B cell (primary cell): Measurements from ENCODE around the gene LRRN2. TPM values are rescaled to one million over a fixed set of nuclear protein-coding genes. Genes with fewer than 3 reads are reported as not detected.

Source experiments
- ATAC-seq: fragments of 200-7000 bp; cut with Tn5 transposase; one replicate; pipeline ENCODE4 v1.10.0; 2021; ENCODE audit warnings: low read depth, mild to moderate bottlenecking, moderate number of reproducible peaks, moderate library complexity
- CTCF ChIA-PET: fragments of 350-600 bp; sonication (Branson Sonifier 250); formaldehyde crosslinking; loops from one replicate; lab custom pipeline; 2021; ENCODE audit warnings: antibody characterized with exemption, inconsistent platforms; lab: Charles Lee
- POLR2A ChIA-PET: fragments of 350-600 bp; sonication (Branson Sonifier 250); formaldehyde crosslinking; loops from one replicate; lab custom pipeline; 2021; ENCODE audit warnings: antibody characterized with exemption; lab: Charles Lee
- DNase-seq: peaks from one replicate; pipeline ENCODE4 v3.0.0; 2013
- H2AFZ ChIP-seq: 2 replicates; pipeline ENCODE4 v1.6.1; 2012; ENCODE audit warnings: mild to moderate bottlenecking, low read depth, low read length; ENCODE audit not compliant: insufficient read depth, poor library complexity, severe bottlenecking
- H3K27ac ChIP-seq, 2 donors: 1 replicate in 1 of 2; 2 replicates in 1 of 2; pipeline ENCODE4 v1.5.1; 2012 to 2013; ENCODE audit warnings: low read length in 2 of 2, mild to moderate bottlenecking in 2 of 2, moderate library complexity in 1 of 2
- H3K27me3 ChIP-seq, 4 experiments: fragments of 200-600 bp in 1 of 4; sonication (generic) in 1 of 4; replicated peaks in 1 of 4; 1 replicate in 2 of 4; 2 replicates in 2 of 4; pipeline versions ENCODE4 v1.6.1 to v1.7.0; 2013 to 2016; ENCODE audit warnings: low read length in 3 of 4, mild to moderate bottlenecking in 2 of 4, mixed read lengths in 1 of 4, moderate library complexity in 1 of 4; ENCODE audit not compliant: insufficient read depth in 4 of 4, control insufficient read depth in 3 of 4; ENCODE audit errors: control extremely low read depth in 1 of 4
- H3K36me3 ChIP-seq, 2 experiments: replicated peaks in 1 of 2; 1 replicate in 1 of 2; 2 replicates in 1 of 2; pipeline versions ENCODE4 v1.6.1 to v1.7.1; 2013; ENCODE audit warnings: low read length in 1 of 2; ENCODE audit not compliant: insufficient read depth in 2 of 2, control insufficient read depth in 1 of 2; ENCODE audit errors: control extremely low read depth in 1 of 2, extremely low read depth in 1 of 2
- H3K4me1 ChIP-seq, 2 donors: fragments of 200-600 bp in 1 of 2; sonication (generic) in 1 of 2; 1 replicate in 1 of 2; 2 replicates in 1 of 2; pipeline versions ENCODE4 v1.5.1 to v1.6.1; 2013 to 2017; ENCODE audit warnings: low read length in 2 of 2; ENCODE audit not compliant: control insufficient read depth in 2 of 2, insufficient read depth in 2 of 2
- H3K4me2 ChIP-seq: replicated peaks from 2 replicates; pipeline ENCODE3; 2012; ENCODE audit warnings: mild to moderate bottlenecking, low read depth, low read length; ENCODE audit not compliant: poor library complexity, severe bottlenecking
- H3K4me3 ChIP-seq, 5 experiments: fragments of 200-600 bp in 1 of 5; sonication (generic) in 1 of 5; 1 replicate in 3 of 5; 2 replicates in 2 of 5; pipeline versions ENCODE4 v1.5.1 to v1.7.0; 2011 to 2016; ENCODE audit warnings: low read length in 4 of 5, mild to moderate bottlenecking in 4 of 5, low read depth in 2 of 5, control low read depth in 1 of 5, moderate library complexity in 1 of 5; ENCODE audit not compliant: insufficient read depth in 1 of 5; ENCODE audit errors: control extremely low read depth in 1 of 5, extremely low read depth in 1 of 5
- H3K79me2 ChIP-seq: fragments of 200-600 bp; sonication (generic); one replicate; pipeline ENCODE4 v1.6.0; 2016; ENCODE audit warnings: low read length; ENCODE audit not compliant: control insufficient read depth, insufficient read depth
- H3K9ac ChIP-seq: fragments of 200-600 bp; sonication (generic); 2 replicates; pipeline ENCODE4 v1.6.1; 2017; ENCODE audit warnings: mild to moderate bottlenecking, low read length, moderate library complexity
- H3K9me3 ChIP-seq, 3 donors: one replicate each; pipeline versions ENCODE4 v1.6.1 to v1.7.1; 2013; ENCODE audit warnings: low read length in 2 of 3; ENCODE audit not compliant: control insufficient read depth in 2 of 3, insufficient read depth in 1 of 3; ENCODE audit errors: control extremely low read depth in 1 of 3
- H4K20me1 ChIP-seq: 2 replicates; pipeline ENCODE4 v1.6.0; 2012; ENCODE audit warnings: mild to moderate bottlenecking, low read length; ENCODE audit not compliant: insufficient read depth, control insufficient read depth, poor library complexity, severe bottlenecking
- H3K27ac Mint-ChIP-seq: one replicate; pipeline ENCODE4 v1.8.0; 2021; ENCODE audit warnings: mixed read lengths
- H3K27me3 Mint-ChIP-seq: one replicate; pipeline ENCODE4 v1.8.0; 2021; ENCODE audit warnings: mixed read lengths
- H3K4me1 Mint-ChIP-seq: one replicate; pipeline ENCODE4 v1.8.0; 2021; ENCODE audit warnings: mixed read lengths
- H3K4me3 Mint-ChIP-seq: one replicate; pipeline ENCODE4 v1.8.0; 2021; ENCODE audit warnings: mixed read lengths
- H3K9me3 Mint-ChIP-seq: one replicate; pipeline ENCODE4 v1.8.0; 2022; ENCODE audit warnings: mixed read lengths; ENCODE audit not compliant: insufficient read depth
- EZH2 ChIP-seq: IDR thresholded peaks from 2 replicates; pipeline ENCODE4 v1.6.1; 2012; ENCODE audit warnings: borderline replicate concordance, low read depth, mild to moderate bottlenecking, moderate library complexity, low read length; ENCODE audit not compliant: insufficient read depth, poor library complexity, severe bottlenecking
- WGBS: methylation state at CpG from one replicate; pipeline ENCODE4 v1.1.5; 2013; ENCODE audit warnings: missing lambda C conversion rate; ENCODE audit not compliant: insufficient coverage; 5-methylcytosine and 5-hydroxymethylcytosine counted together
- intact Hi-C: fragments of 100-400 bp; cut with micrococcal nuclease; formaldehyde crosslinking; loops from one replicate; pipeline ENCODE4 v1.10.0; 2022
- polyA plus RNA-seq: library from polyadenylated mRNA; depleted of rRNA; stranded (reverse); fragments of >200 nt; gene quantifications from 2 replicates; pipeline ENCODE4 v1.2.3, GENCODE V29; 2012
- total RNA-seq, 2 donors: library from RNA; stranded (reverse); fragments of 120-200 nt in 1 of 2; gene quantifications; 1 replicate in 1 of 2; 2 replicates in 1 of 2; pipeline versions ENCODE4 v1.2.3 to v1.2.4, GENCODE V29; 2013 to 2022
- TF ChIP-seq, protein P1 (sequence below): fragments of 200-600 bp; IDR thresholded peaks from one replicate; pipeline ENCODE4 v1.8.0; 2022; ENCODE audit warnings: antibody characterized with exemption, mild to moderate bottlenecking

LRRN2 gene
- total and polyA plus RNA-seq, 2 donors (not counting 1 experiment from before 2014, with no cell fraction given): not detected

DNA sequence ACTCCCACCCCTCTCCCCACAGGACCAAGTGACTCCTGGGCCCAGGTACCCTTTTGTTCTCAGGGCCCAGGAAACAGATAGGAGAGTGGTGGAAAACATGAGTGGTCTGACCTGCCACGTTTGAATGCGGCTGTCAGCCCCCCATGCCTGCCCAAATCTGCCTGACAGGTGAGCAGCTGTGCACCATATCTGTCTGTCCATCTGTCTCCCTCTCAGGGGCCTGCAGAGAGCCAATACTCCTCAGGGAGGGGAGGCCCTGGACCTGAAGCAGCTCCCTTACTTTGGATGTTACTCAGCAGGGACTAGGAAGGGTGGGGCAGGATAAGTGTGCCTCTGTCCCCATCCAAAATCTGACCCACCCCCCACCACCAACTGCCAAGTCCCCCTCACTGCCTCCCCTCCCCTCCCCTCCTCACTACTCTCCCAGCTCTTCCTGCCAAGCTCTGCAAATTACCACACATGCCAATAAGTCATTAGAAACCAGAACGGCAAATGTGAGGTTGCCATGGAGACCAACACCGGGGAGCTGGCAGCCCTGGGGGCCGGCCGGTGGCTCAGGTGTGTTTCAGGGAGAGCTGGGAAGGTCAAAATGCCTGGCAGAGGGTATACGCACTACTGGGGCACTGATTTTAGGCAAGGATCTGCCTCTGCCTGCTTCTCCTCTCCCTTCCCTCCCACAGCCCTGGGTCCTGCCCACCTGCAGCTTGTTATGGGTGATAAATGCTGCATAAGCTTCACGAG lies 11.5 kb downstream of the LRRN2 start:
- Histone ChIP-seq H3K9ac (no peak overlapping the region), H3K9me3 (no peaks in the 10 kb centered on the region), H3K4me3 (no peak overlapping the region), H4K20me1 (no peaks in the 10 kb centered on the region), H3K27ac (no peak overlapping the region), H3K27me3 (peaks cover 0 to 7% (median 2%) of the 10 kb centered on the region in 4 experiments), H3K4me1 (no peaks in the 10 kb centered on the region), H3K36me3 (no peaks in the 10 kb centered on the region), H3K79me2 (no peaks in the 10 kb centered on the region), H2AFZ (no peak overlapping the region), H3K4me2 (no peak overlapping the region)
- Mint-ChIP-seq H3K9me3 (no peaks in the 10 kb centered on the region), H3K27me3 (peaks cover 29% of the 10 kb centered on the region), H3K27ac (no peak overlapping the region), H3K4me3 (no peak overlapping the region), H3K4me1 (no peaks in the 10 kb centered on the region)
- ChIA-PET CTCF (no interaction called here), POLR2A (no interaction called here)
- intact Hi-C loops: no loop called here
- 49% methylated on average over 3 of the region's 8 CpGs for WGBS
- DNase-seq (no peak), ATAC-seq (no peak)
- TF ChIP-seq, protein P1, sequence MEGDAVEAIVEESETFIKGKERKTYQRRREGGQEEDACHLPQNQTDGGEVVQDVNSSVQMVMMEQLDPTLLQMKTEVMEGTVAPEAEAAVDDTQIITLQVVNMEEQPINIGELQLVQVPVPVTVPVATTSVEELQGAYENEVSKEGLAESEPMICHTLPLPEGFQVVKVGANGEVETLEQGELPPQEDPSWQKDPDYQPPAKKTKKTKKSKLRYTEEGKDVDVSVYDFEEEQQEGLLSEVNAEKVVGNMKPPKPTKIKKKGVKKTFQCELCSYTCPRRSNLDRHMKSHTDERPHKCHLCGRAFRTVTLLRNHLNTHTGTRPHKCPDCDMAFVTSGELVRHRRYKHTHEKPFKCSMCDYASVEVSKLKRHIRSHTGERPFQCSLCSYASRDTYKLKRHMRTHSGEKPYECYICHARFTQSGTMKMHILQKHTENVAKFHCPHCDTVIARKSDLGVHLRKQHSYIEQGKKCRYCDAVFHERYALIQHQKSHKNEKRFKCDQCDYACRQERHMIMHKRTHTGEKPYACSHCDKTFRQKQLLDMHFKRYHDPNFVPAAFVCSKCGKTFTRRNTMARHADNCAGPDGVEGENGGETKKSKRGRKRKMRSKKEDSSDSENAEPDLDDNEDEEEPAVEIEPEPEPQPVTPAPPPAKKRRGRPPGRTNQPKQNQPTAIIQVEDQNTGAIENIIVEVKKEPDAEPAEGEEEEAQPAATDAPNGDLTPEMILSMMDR: no peak
- no peak for TF ChIP-seq EZH2

DNA sequence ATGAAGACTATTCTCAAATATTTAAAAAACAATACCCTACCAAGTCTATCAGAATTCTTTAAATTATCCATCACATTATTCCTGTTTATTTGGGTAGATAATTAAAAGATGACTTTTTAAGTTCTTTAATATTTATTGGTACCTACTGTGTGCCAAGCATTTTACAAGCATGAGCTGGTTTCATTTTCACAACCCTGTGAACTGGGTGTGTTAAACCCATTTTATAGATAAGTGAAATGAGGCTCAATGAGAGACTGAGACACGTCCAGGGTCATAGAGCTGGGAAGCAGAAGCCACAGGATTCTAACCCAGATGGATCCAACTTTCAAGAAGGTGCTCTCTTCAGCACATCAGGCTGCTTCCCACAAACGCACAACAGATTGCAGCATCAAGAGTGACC lies 12.3 kb downstream of the LRRN2 start:
- ATAC-seq (no peak), DNase-seq (no peak)
- Histone ChIP-seq H3K27ac (no peak overlapping the region), H3K9me3 (no peaks in the 10 kb centered on the region), H3K4me2 (no peak overlapping the region), H3K36me3 (no peaks in the 10 kb centered on the region), H3K79me2 (no peaks in the 10 kb centered on the region), H3K4me3 (no peak overlapping the region), H3K27me3 (peaks cover 0 to 7% (median 0%) of the 10 kb centered on the region in 4 experiments), H4K20me1 (no peaks in the 10 kb centered on the region), H3K4me1 (no peaks in the 10 kb centered on the region), H2AFZ (no peak overlapping the region), H3K9ac (no peak overlapping the region)
- POLR2A ChIA-PET: no interaction called here
- Mint-ChIP-seq H3K9me3 (no peaks in the 10 kb centered on the region), H3K4me1 (no peaks in the 10 kb centered on the region), H3K27ac (no peak overlapping the region), H3K4me3 (no peak overlapping the region), H3K27me3 (peaks cover 21% of the 10 kb centered on the region)
- intact Hi-C loops: no loop called here
- WGBS: 77% methylated on average over 2 of the region's 2 CpGs
- TF ChIP-seq EZH2: no peak
- TF ChIP-seq, protein P1: no peak
- CTCF ChIA-PET: no interaction called here
